NCI-H748 (cell line): ENCODE results near the gene MAGI2.
"Not testable (repeated sequence)": the region's sequence is repeated elsewhere in the genome, so short reads cannot be mapped to it uniquely, and the experiment has no call there.

ENCODE experiments used
- DNase-seq: peaks from one replicate; lab custom pipeline; 2025; ENCODE audit not compliant: unreplicated experiment; lab: John Stamatoyannopoulos, UW

Gene MAGI2

DNA sequence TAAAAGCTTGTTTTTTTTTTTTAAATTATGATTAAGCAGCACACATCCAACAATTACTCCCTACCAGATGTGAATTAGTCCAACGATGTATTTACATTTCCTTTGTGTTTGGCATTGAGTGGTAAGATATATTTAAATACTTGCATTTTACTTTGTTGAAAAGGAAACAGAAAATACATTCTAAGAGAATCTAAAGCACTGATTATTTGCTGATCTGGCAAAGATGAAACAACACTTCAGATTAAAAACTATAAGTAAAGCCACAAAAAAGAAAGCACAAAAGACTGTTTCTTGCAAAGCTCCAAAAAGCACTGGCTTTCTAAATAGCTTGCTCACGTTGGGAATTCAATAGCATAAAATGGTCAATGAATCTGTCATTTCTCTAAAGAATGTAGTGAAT lies 1188.4 kb downstream of the MAGI2 start:
- no peak for DNase-seq

GRCh38 chr7:78264105-78264504 lies 1189.4 kb downstream of the MAGI2 start:
- DNase-seq = no peak

GRCh38 chr7:78261739-78262138 lies 1191.7 kb downstream of the MAGI2 start:
- no peak for DNase-seq

GRCh38 chr7:78261302-78261701 lies 1192.2 kb downstream of the MAGI2 start:
- no peak for DNase-seq

- no peak for DNase-seq
Measured at GRCh38 chr7:78260826-78261225, 1192.6 kb downstream of the MAGI2 start.

DNA sequence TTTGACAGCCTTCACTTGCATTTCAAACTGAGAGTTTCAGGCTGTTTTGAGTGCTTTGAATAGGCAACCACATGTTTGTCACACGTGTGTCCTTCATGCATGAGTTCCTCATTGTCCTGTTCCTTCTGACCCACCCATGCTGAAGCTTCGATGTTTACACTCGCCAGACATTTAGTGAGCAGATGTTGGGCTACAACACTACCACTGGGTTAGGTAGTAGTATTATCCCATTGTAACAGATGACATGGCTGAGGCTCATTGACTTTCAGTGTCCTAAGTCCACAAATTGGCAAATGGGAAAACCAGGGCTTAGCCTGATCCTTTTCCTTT lies 1198.8 kb downstream of the MAGI2 start:
- DNase-seq = peak; percentile 67

DNA sequence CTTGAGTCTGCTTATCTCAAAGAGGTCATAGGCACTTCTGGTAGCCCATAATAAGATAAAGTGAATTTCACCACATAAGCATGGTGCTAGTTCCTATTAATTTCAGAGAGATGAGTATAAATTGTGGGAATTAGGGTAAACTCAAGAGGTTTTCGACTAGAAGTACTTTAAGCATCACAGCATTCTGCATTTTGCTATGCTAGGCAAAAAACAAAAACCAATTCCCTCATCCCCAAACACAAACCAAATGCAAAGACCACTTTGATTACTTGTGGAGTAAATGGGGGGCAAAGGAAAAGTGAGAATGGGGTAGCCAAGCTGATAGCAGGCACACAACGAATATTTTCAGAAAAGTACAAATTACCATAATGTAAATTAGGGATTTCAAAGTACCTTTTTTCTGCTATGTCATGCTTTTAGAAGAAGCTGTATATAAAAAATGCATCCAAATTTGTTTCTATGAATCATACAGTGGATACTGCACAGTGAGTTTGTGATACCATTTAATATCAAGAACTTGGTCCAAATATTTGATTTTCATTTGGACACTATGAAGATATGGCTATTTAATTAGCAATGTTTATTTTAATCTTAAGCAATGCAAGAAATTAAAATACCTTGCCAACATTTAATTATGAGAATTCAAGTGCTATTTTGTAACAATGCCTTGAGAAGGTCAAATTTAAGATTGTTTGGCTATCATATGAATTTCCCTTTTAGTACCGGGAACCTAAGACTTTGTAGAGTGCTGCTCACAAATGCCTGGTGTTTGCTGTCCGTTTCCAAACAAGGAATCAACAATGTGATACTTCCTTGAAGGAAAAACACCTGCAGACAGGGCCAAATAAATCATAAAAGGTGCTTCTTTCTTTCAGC lies 1199.4 kb downstream of the MAGI2 start:
- DNase-seq = no peak

DNA sequence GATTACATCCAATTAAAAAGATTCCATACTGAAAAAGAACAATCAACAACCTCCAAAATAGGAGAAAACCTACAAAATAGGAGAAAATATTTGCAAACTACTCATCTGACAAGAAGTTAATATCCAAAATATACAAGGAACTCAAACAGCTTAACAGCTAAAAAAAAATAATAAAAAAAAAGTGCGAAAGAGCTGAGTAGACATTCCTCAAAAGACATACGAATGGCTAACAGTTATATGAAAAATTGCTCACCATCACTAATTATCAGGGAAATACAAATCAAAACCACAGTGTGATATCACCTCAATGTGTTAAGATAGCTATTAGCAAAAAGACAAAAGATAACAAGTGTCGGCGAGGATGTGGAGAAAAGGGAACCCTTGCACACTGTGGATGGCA lies 1204.6 kb downstream of the MAGI2 start:
- DNase-seq = no peak

DNA sequence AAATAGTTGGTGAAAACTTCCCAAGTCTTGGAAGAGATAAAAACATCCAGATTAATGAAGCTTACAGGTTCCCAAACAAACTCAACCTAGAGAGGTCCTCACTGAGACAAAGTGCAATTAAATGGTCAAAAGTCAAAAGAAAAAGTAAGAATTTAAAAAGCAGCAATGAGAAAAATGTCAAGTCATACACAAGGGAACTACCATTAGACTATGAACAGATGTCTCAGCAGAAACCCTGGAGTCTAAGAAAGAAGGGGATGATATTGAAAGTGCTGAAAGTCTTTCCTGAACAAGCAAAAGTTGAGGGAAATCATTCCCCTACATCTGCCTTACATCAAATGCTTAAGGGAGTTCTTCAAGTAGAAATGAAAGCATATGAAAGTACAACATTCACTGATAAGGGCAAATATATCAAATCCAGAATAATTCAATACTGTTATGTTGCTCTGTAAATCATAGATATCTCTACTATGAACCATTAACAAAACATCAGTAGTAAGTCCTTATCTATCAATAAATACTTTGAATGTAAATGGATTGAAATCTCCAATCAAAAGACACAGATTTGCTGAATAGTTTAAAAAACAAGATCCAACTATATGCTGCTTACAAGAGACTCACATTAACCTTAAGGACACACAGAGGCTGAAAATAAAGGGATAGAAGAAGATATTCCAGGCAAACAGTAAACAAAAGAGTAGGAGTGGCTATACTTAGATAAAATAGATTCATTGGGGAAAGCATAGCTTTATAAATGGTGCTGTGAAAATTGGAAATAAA lies 1205.4 kb downstream of the MAGI2 start:
- no peak for DNase-seq

- DNase-seq = not testable (repeated sequence)
Measured at GRCh38 chr7:78240179-78240578, 1213.3 kb downstream of the MAGI2 start.

DNA sequence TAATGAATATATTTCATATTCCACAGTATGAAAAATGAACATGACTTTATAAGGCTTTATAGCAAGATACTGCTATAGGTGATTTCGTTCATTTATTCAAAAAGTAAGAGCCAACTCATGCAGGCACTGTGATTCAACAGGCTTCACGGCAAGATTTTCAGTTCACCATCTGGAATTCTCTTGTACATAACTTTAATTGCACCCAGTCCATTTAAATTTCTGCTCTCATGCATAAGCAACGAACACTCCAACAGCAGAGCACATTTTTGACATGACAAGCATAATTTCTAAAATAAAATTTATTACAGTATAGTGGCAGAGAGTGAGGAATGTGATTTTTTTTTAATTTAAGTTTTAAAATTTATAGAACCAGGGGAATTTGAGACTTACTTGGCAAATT lies 1218.8 kb downstream of the MAGI2 start:
- DNase-seq = no peak

DNA sequence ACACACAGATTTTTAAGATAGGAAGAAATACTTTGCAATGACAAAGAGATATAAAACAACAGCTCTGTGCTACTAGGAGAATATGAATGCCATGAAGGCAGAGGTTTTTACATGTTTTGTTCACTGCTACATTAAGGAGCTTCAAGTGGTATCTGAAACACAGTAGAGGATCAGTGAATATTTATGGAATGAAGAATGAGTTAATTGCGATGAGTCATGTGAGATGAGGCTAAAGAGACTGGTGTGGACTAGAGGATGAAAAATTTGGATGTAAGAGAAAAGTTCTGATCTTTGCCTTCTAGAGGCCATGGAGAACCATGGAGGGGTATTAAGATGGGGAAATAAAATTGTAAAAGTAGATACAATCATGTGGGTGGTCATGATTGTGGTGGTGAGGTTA lies 1220.7 kb downstream of the MAGI2 start:
- DNase-seq = no peak

DNA sequence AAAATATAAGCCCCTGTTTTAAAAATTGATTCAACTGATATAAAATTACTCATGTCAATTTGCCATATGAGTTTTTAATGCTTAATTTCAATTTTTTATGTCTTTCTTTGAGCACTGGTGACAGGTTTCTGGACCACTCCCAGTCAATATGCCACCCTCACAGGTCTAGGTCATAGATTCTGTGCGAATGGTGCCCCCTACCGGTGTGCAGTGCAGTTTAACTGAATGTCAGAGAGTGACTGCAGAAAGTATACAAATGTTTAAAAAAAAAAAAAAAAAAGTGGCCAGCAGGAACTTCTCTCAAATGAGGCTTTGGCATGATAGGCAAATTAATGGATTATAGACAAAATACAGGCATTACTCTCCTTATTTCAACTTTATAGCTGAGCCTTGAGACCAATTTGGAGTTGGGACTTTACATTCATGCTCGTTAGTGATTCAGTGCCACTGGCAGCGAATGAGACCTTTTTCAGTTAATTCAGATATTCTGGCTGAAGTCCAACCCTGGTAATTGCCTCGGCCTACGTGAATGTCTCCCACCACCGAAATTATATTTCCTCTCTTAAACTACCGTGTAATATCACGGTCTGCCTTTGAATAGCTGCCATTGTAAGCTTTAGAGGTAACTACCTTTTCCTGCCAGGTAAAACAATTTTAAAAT lies 1227.3 kb downstream of the MAGI2 start:
- DNase-seq = peak; percentile 94

DNA sequence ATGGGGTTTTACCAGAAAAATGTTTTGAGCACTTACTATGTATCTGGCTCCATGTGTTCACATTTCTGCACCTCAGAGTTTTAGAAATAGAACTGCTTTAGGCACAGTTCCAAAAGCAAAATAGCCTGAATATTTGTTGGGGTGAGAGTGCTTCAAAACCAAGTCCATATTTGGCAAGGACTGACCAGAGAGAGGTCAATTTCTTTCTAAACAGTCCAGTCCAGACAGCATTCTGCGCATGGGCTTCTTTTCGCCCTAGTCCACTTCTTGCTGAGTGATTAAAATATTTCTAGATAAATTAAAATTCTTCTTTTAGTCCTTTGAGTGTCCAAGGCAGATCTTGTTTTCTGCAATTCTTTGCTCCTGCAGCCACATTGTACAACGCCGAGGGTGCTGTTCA lies 1227.9 kb downstream of the MAGI2 start:
- no peak for DNase-seq

- DNase-seq = no peak
Measured at GRCh38 chr7:78224923-78225322, 1228.5 kb downstream of the MAGI2 start.

DNA sequence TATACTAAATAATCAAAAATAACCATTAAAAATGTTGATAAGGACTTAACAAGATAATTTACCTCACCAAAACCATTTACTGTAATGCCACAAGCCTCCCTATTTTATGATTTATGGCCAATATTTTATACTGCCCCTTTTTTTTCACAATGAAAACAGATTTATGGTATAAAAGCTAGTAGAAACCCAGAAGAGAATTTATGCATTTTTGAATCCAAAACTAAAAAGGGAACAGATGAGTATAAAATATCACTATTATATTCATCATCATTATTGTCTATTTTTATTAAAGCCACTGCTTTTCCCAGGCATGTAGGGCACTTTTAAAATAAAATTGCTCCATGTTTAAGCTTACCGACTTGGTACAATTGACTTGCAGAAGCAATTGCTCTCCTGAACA lies 1229.9 kb downstream of the MAGI2 start:
- DNase-seq = no peak

DNA sequence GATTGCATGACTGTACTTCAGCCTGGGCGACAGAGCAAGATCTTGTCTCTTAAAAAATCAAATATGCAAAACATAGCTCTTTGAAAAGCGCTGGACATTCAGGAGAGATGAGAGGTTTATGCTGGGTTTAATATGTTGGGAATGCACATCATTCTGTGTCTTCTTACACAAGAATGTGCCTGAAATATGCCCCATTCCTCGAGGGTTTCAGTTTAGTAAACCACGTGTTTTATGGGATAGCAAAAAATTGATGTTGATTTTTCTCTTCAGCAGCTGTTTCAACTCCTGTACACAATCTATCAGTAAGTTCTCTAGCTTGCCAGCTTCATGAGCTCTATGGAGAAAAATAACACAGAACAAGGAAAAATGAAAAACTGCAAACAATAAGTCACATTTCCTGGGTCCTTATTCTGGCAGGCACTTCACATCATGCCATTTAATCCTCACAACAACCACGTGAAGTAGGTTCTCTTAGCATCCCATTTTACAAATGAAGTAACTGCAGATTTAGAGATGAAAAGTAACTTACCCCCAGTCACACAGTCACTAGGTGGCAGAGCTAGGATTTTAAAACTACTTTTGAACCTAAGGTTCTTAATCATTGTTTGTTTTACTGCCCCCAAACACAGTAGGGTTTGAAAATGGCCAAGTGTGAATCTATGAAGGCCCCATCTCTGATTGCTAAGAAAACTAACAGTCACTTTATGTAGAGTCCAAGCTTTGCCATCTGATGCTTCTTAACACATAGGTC lies 1231.3 kb downstream of the MAGI2 start:
- DNase-seq = peak; percentile 14

GRCh38 chr7:78220754-78221153 lies 1232.7 kb downstream of the MAGI2 start:
- peak; percentile 97 for DNase-seq

GRCh38 chr7:78218876-78219275 lies 1234.6 kb downstream of the MAGI2 start:
- DNase-seq = no peak

DNA sequence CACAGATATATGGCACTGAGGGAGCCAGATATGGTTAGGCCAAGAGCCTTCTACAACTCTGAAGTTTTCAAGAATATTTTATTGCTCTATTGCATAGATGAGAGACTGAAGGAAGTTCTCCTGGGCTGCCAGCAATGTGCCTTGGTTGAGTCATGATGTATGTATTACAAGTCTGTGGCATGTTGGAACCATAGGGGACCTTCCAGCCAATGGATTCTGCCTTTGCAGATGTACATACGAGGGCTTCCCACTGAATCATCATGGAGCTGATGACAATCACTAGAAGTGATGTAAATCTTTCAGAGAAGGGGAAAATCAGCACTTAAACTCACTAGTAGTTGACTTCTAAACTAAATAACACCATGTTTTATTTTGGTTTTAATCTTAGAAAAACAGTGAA lies 1235.4 kb downstream of the MAGI2 start:
- DNase-seq = no peak

- DNase-seq = no peak
Measured at GRCh38 chr7:78215199-78215598, 1238.3 kb downstream of the MAGI2 start.
